ENCODE measurements around the gene CERS4.
"Not testable (repeated sequence)": the region's sequence is repeated elsewhere in the genome, so short reads cannot be mapped to it uniquely, and the experiment has no call there.

Gene CERS4

DNA sequence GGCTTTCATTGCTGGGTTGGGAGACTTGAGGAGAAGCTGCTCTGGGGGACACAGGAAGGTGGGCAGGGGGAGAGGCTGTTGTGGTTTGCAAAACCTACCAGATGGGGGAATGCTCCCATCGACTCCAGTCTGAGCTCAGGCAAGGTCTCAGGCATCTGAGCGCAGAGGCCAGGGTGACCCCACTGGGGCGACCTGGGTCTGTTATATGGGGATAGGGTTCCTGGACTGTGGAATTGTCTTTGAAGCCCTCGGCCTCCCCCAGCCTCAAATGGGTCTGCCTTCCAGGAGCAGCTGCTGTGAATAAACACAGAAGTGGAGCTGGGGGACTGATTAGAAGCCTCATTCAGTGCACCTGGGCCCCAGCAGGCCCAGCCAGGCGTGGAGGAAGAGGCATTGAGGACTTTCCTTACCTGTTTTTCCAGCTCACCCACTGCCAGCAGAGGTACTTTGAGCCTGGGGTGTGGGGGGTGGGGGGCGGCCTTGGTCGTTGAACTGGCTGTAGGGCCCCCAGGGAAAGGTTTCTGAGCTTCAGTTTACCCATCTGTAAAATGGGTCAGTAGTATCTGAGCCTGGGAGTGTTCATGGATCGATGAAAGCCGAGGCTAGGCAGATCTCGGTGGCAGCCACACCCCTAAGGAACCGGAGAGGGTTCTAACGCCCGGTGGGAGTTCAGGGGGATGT lies 1.4 kb downstream of the CERS4 start:
- DNase-seq = no peak

DNA sequence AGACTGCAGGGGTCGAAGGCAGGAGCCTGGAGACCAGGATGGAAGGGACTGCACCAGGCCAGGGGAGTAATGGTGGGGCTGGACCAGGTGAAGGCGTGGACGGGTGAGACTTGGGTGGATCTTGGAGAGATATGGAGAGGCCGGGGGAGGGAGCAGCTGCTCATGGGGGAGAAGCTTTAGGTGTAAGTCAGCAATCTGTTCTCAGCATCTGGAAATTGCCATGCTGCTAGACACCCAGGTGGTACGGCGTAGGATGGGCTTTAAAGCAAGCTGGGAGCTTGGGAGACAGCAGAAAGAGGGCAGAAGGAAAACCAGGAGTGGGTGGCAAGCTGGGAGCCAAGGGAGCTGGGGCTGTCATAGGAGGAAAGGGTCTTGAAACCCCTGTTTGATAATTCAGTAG lies 3.0 kb downstream of the CERS4 start:
- no peak for DNase-seq

- no peak for DNase-seq
These were observed 3.7 kb downstream of the CERS4 start for GRCh38 chr19:8212916-8213315.

DNA sequence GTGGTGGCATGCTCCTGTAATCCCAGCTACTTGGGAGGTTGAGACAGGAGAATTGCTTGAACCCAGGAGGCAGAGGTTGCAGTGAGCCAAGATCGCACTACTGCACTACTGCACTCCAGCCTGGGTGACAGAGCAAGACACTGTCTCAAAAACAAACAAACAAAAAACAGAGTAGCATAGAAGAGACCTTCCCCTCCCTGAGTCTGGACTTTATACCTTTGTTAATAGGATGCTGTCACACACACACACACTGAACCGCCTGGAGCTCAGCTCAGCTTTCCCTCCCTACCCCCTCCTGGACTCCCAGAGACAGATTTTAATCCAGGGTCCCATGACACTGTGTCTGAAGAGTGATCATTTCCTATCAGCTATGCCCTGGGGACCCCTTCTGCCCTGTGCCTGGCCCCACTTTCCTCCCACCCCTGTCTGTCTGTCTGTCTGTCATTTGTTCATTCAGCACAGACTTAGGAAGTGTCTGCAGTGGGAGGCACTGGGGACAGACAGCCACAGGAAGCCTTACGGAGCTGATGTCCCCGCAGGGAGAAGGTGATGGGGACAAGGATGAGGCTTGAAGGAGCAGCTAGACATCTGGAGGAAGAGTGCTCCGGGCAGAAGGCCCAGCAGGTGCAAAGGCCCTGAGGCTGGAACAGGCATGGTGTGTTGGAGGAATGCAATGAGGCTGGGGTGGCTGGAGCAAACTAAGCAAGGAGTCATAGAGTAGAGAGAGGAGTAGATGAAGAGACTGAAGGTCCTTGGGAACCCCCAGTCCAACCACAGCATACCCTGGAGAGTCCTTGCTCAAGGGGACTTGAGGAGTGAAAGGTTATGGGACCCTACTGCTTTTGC lies 4.9 kb downstream of the CERS4 start:
- DNase-seq = no peak

DNA sequence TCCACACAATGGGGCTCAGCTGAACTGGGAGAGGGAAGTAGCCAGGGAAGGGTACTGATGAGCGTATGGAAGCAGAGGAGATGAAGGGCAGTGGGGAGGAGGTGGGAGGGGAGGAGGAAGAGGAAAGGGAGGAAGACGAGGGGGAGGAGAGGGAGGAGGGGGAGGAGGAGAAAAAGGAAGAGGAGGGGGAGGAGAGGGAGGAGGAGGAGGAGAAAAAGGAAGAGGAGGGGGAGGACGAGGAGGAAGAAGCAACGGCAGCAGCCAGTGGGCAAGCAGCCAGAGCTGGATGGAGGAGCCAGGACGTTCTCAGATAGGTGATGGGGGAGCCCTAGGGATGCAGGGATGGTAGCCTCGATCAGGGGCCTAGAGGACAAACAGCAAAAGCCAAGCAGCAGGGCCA lies 5.6 kb downstream of the CERS4 start:
- DNase-seq = no peak

- no peak for DNase-seq
These were observed 6.6 kb downstream of the CERS4 start for GRCh38 chr19:8215783-8216182.

GRCh38 chr19:8216357-8216756 lies 7.2 kb downstream of the CERS4 start:
- no peak for DNase-seq

DNA sequence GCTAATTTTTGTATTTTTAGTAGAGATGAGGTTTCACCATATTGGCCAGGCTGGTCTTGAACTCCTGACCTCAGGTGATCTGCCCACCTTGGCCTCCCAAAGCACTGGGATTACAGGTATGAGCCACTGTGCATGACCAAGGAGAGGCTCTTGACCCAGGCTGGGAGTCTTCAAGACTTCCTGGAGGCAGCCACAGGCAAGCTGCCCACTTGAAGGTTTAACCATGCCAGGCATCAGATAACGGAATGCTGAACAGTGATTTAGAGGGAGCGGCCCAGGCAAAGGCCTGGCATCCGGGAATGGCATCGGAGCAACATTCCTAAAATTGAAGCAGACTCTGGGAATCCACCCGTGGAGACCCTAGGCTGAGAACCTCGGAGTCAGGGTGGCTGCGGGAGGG lies 9.0 kb downstream of the CERS4 start:
- not testable (repeated sequence) for DNase-seq

DNA sequence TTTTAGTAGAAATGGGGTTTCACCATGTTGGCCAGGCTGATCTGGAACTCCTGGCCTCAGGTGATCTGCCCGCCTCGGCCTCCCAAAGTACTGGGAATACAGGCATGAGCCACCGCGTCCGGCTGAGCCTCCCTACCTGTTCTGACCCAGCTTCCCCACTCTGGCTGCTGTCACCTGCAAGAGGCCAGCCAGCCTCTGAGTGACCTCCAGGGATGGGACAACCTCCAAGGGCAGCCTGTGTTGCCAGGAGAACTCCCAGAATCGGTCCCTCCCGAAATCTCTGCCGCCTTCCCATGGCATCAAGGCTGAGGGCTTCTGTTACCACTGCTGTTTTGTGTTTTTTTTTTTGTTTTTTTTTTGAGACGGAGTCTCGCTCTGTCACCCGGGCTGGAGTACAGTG lies 11.3 kb downstream of the CERS4 start:
- no peak for DNase-seq

GRCh38 chr19:8221161-8221560 lies 12.0 kb downstream of the CERS4 start:
- no peak for DNase-seq

- DNase-seq = not testable (repeated sequence)
These were observed 14.3 kb downstream of the CERS4 start for GRCh38 chr19:8223442-8223841.

DNA sequence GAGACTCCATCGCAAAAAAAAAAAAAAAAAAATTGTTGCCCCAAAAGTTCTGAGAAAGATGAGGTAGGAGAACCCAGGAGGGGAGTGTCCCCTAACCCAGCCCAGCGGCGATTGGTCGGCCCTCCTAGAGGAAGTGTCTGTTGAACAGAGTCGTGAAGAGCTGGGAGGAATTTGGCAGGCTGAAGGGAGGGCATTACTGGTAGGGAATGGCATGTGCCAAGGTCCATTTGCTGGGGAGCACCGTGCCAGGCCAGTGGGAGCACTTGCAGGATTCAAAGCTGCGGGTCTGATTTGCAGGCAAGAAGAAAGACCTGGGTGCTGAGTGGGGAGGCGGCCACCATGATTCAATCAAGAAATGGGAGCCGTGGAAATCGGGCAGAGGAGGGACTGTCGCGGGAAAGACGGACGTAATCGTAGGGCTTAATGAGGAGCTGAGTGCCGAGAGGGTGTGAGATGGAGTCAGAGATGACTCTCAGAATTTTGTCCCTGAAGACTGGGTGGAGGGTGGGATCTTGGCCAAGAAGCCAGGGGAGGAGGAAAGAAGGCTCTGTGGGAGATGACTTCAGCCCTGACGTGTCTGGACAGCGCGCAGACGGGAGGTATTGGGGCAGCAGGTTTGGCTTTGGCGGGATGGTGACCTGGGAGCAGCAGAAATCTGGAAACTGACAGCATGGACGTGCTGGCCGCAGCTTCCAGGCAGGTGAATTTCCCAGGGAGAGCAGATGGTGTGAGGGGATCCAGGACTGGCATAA lies 15.4 kb downstream of the CERS4 start:
- DNase-seq = no peak

- DNase-seq = no peak
These were observed 22.0 kb downstream of the CERS4 start for GRCh38 chr19:8231073-8231604.

DNA sequence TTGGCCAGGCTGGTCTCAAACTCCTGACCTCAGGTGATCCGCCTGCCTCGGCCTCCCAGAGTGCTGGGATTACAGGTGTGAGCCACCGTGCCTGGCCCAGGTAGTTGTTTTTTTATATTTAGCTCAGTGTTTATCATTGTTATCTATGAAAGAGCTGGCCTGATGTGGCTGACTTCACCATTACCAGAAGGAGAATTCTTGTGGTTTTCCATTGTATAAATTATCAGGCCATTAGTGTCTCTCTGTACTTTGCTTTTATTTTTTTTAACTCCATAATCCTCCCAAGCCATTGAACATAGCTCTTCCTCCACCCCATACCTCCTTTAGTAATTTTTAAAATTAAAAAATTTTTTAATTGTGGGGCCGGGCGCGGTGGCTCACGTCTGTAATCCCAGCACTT lies 24.2 kb downstream of the CERS4 start:
- no peak for DNase-seq

DNA sequence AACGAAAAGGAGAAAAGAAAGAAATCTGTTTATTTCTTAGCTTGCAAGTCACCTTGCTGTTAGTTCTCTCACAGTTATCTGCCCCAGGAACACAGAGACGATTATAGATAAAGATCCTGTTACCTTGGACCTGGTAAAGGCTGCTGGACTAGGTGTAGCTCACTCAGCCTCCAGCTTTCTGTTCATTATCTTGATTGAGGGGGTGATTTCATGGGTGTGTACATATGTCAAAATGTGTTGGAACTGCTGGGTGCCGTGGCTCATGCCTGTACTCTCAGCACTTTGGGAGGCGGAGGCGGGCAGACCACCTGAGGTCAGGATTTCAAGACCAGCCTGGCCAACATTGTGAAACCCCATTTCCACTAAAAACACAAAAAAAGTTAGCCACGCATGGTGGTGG lies 27.9 kb downstream of the CERS4 start:
- no peak for DNase-seq

DNA sequence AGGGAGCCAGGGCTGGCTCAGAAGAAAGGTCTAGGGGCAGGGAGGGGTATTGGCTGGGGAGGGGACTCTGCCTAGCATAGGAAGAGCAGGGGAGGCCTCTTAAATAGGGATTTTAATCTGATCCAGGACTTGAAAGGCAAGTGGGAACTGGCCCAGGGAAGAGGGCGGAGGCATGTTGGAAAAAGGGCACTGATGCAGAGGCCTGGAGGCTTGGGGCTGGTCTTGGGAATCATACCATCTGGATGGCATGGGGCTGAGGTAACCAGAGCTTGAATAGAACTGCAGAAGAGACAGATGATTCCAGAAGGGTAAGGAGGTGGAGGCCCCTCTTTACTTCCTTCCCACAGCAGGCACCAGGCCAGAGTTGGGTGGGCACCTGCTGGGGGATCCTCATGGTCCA lies 29.1 kb downstream of the CERS4 start:
- no peak for DNase-seq

- no peak for DNase-seq
These were observed 30.5 kb downstream of the CERS4 start for GRCh38 chr19:8239528-8240273.

GRCh38 chr19:8240274-8241229 lies 31.4 kb downstream of the CERS4 start:
- DNase-seq = peak; percentile 23

- no peak for DNase-seq
These were observed 32.5 kb downstream of the CERS4 start for GRCh38 chr19:8241646-8242045.

GRCh38 chr19:8242211-8242821 lies 33.1 kb downstream of the CERS4 start:
- DNase-seq = no peak

DNA sequence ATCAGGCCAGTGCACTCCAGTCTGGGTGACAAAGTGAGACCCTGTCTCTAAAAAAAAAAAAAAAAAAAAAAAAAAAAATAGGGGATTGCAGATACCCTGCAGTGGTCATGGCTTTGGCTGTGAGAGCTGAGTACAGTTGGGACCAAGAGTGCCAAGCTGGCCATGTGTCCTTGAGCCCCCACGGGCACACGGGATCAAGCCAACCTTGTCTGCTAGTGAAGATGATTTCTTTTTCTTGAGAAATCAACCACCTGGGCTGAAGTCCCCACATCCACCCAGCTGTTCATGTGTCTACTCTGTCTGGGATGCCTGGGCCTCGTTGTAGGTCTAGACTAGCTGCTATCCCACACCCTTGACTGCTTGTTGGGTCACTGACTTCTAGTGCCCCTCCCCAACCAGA lies 34.0 kb downstream of the CERS4 start:
- no peak for DNase-seq

Data from activated T-cell treated with anti-CD3 and anti-CD28 coated beads for 4 hours (primary cell).